HL-60 (cell line): ENCODE data around the gene TXNRD2.

Experiments used
- CTCF ChIP-seq: IDR thresholded peaks from one replicate; pipeline ENCODE4 v1.5.1; 2011; ENCODE audit warnings: low read length, control low read depth, inconsistent platforms; ENCODE audit not compliant: insufficient read depth
- GABPA ChIP-seq: IDR thresholded peaks from 2 replicates; pipeline ENCODE4 v1.6.1; 2012; ENCODE audit warnings: low read depth
- POLR2AphosphoS5 ChIP-seq: IDR thresholded peaks from 2 replicates; pipeline ENCODE4 v1.6.1; 2012; ENCODE audit warnings: low read depth
- REST ChIP-seq: IDR thresholded peaks from 2 replicates; pipeline ENCODE4 v1.6.1; 2012; ENCODE audit warnings: low read depth; ENCODE audit not compliant: insufficient replicate concordance

GRCh38 chr22:19862619-19863246 is 78.9 kb downstream of the TXNRD2 start:
- TF ChIP-seq CTCF: no peak
- TF ChIP-seq REST: no peak
- no peak for TF ChIP-seq GABPA
- no peak for TF ChIP-seq POLR2AphosphoS5
